Peyer's patch (tissue), 4 donors: ENCODE data around the gene SMAP2.

Source experiments
- CTCF ChIP-seq, 6 experiments: fragments of 450-650 bp in 4 of 6; fragments of 200-600 bp in 2 of 6; sonication (generic) in 1 of 6; IDR thresholded peaks; one replicate each; pipeline ENCODE4 v1.5.1; 2017 to 2019; ENCODE audit warnings: antibody characterized with exemption in 6 of 6, mild to moderate bottlenecking in 3 of 6, moderate library complexity in 1 of 6
- POLR2A ChIP-seq, 2 donors: fragments of 450-650 bp; IDR thresholded peaks; one replicate each; pipeline ENCODE4 v1.5.1; 2017; ENCODE audit warnings: antibody characterized with exemption in 2 of 2, mild to moderate bottlenecking in 2 of 2, moderate library complexity in 2 of 2

GRCh38 chr1:40392221-40392620 is 18.7 kb downstream of the SMAP2 start:
- no peak for TF ChIP-seq CTCF (IDR thresholded peaks at IDR 0.05)
- no peak for TF ChIP-seq POLR2A (IDR thresholded peaks at IDR 0.05)
